ENCODE measurements around the gene GINS1. TPM values are rescaled to one million over a fixed set of nuclear protein-coding genes. Genes with fewer than 3 reads are reported as not detected.

Gene GINS1
- total and polyA plus RNA-seq, 2 experiments from 2014 or later = 32.0 to 65.4 TPM

DNA sequence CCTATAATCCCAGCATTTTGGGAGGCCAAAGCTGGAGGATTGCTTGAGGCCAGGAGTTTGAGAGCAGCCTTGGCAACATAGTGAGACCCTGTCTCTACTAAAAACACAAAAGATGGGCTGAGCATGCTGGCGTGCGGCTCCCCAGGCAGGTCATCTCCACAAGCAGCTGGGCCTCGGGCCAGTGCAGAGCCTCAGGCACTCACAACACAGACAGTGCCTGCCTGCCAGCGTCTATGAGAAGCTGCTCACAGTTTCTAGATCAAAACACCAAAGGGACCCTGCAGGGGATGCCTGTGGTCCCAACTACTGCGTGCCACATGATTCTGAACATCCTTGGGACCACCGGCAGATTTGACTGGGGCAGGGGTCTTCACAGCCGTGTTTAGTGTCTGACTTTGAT is 59.4 kb downstream of the GINS1 start:
- no peak overlapping the region for H2AFZ ChIP-seq
- Mint-ChIP-seq H3K27ac (no peak overlapping the region), H3K4me3 (no peak overlapping the region), H3K36me3 (ENCODE audit: low read depth) (peaks cover 67% of the 10 kb centered on the region), H3K9me3 (no peaks in the 10 kb centered on the region; the same call in 2 of the 3 replicates), H3K4me1 (peaks cover 3% of the 10 kb centered on the region; the same call in 2 of the 3 replicates), H3K27me3 (ENCODE audit: insufficient read depth, low read depth, poor library complexity) (peaks cover 15% of the 10 kb centered on the region)
- no peaks in the 10 kb centered on the region for H3K27me3 ChIP-seq (ENCODE audit: insufficient read depth)
- TF ChIP-seq POLR2AphosphoS5 (IDR thresholded peaks at IDR 0.05; ENCODE audit: low read depth) = no peak
- TF ChIP-seq CREB1 (CRISPR knock-in tag; IDR thresholded peaks at IDR 0.05; ENCODE audit: low read depth) = no peak
- no peak for TF ChIP-seq ZNF114 (CRISPR knock-in tag; IDR thresholded peaks at IDR 0.05)
- no peak for TF ChIP-seq ZNF331 (CRISPR knock-in tag; IDR thresholded peaks at IDR 0.05; ENCODE audit: low read depth)
- no peak for TF ChIP-seq STAT1 (IDR thresholded peaks at IDR 0.05; ENCODE audit: unreplicated experiment)
- no peaks in the 10 kb centered on the region for H3F3A ChIP-seq (replicated peaks; ENCODE audit: low read depth)
- H3K4me3 ChIP-seq = no peak overlapping the region
- H3K27ac ChIP-seq (ENCODE audit: low read depth) = no peak overlapping the region
- no peak for ATAC-seq
- no peaks in the 10 kb centered on the region for H3K4me1 ChIP-seq (ENCODE audit: insufficient read depth)
- H3K9me2 ChIP-seq (ENCODE audit: insufficient read depth) = no peaks in the 10 kb centered on the region
- peaks cover 5% of the 10 kb centered on the region; the same call in 1 of the 2 replicates for H3K36me3 ChIP-seq (ENCODE audit: insufficient read depth)
- no peak for DNase-seq (ENCODE audit: low spot score)
- H3K79me2 ChIP-seq (replicated peaks; ENCODE audit: insufficient read depth) = no peaks in the 10 kb centered on the region
- H3K4me2 ChIP-seq = no peak overlapping the region
- peaks cover 4% of the 10 kb centered on the region; the same call in 1 of the 2 replicates for H4K20me1 ChIP-seq (replicated peaks; ENCODE audit: insufficient read depth)

DNA sequence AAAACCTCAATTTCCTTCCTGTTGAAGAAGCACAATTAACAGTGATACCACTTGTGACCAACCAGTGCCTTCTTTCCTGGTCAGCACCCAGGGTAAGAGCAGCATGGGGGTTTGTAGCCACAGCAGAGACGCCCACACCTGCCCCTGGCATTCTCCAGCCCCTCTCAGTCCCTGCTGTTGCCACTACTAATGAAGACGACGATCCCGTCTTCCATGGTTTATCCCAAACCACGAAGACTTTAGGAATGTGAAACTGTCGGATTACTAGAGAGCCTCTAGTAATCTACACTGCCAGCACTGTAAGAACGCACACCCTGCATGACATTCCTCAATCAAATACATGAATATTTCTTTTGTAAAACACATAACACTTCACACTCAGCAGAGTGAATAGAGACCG is 60.0 kb downstream of the GINS1 start:
- peaks cover 3% of the 10 kb centered on the region; the same call in 2 of the 3 replicates for H3K4me1 Mint-ChIP-seq
- Histone ChIP-seq H3K27me3 (ENCODE audit: insufficient read depth) (no peaks in the 10 kb centered on the region), H4K20me1 (replicated peaks; ENCODE audit: insufficient read depth) (peaks cover 4% of the 10 kb centered on the region; the same call in 1 of the 2 replicates), H3F3A (replicated peaks; ENCODE audit: low read depth) (no peaks in the 10 kb centered on the region), H2AFZ (no peak overlapping the region), H3K4me1 (ENCODE audit: insufficient read depth) (no peaks in the 10 kb centered on the region), H3K4me2 (no peak overlapping the region), H3K9me2 (ENCODE audit: insufficient read depth) (no peaks in the 10 kb centered on the region), H3K27ac (ENCODE audit: low read depth) (no peak overlapping the region; the same call in 1 of the 2 replicates), H3K36me3 (ENCODE audit: insufficient read depth) (peaks cover 5% of the 10 kb centered on the region; the same call in 1 of the 2 replicates), H3K79me2 (replicated peaks; ENCODE audit: insufficient read depth) (no peaks in the 10 kb centered on the region), H3K4me3 (no peak overlapping the region)
- TF ChIP-seq, protein P1, sequence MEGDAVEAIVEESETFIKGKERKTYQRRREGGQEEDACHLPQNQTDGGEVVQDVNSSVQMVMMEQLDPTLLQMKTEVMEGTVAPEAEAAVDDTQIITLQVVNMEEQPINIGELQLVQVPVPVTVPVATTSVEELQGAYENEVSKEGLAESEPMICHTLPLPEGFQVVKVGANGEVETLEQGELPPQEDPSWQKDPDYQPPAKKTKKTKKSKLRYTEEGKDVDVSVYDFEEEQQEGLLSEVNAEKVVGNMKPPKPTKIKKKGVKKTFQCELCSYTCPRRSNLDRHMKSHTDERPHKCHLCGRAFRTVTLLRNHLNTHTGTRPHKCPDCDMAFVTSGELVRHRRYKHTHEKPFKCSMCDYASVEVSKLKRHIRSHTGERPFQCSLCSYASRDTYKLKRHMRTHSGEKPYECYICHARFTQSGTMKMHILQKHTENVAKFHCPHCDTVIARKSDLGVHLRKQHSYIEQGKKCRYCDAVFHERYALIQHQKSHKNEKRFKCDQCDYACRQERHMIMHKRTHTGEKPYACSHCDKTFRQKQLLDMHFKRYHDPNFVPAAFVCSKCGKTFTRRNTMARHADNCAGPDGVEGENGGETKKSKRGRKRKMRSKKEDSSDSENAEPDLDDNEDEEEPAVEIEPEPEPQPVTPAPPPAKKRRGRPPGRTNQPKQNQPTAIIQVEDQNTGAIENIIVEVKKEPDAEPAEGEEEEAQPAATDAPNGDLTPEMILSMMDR (conservative IDR thresholded peaks at IDR 0.05; ENCODE audit: low read depth in 2 of 2) = no peak
- TF ChIP-seq JUNB (IDR thresholded peaks at IDR 0.05; ENCODE audit: unreplicated experiment) (no peak), ZNF331 (CRISPR knock-in tag; IDR thresholded peaks at IDR 0.05; ENCODE audit: low read depth) (no peak), EZH2phosphoT487 (IDR thresholded peaks at IDR 0.05; ENCODE audit: unreplicated experiment) (no peak), POLR2AphosphoS5 (IDR thresholded peaks at IDR 0.05; ENCODE audit: low read depth) (no peak), STAT1 (IDR thresholded peaks at IDR 0.05; ENCODE audit: unreplicated experiment) (no peak), ZNF114 (CRISPR knock-in tag; IDR thresholded peaks at IDR 0.05) (no peak)
- TF ChIP-seq, protein P2, sequence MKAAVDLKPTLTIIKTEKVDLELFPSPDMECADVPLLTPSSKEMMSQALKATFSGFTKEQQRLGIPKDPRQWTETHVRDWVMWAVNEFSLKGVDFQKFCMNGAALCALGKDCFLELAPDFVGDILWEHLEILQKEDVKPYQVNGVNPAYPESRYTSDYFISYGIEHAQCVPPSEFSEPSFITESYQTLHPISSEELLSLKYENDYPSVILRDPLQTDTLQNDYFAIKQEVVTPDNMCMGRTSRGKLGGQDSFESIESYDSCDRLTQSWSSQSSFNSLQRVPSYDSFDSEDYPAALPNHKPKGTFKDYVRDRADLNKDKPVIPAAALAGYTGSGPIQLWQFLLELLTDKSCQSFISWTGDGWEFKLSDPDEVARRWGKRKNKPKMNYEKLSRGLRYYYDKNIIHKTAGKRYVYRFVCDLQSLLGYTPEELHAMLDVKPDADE (IDR thresholded peaks at IDR 0.05) = no peak
- TF ChIP-seq, protein P3, sequence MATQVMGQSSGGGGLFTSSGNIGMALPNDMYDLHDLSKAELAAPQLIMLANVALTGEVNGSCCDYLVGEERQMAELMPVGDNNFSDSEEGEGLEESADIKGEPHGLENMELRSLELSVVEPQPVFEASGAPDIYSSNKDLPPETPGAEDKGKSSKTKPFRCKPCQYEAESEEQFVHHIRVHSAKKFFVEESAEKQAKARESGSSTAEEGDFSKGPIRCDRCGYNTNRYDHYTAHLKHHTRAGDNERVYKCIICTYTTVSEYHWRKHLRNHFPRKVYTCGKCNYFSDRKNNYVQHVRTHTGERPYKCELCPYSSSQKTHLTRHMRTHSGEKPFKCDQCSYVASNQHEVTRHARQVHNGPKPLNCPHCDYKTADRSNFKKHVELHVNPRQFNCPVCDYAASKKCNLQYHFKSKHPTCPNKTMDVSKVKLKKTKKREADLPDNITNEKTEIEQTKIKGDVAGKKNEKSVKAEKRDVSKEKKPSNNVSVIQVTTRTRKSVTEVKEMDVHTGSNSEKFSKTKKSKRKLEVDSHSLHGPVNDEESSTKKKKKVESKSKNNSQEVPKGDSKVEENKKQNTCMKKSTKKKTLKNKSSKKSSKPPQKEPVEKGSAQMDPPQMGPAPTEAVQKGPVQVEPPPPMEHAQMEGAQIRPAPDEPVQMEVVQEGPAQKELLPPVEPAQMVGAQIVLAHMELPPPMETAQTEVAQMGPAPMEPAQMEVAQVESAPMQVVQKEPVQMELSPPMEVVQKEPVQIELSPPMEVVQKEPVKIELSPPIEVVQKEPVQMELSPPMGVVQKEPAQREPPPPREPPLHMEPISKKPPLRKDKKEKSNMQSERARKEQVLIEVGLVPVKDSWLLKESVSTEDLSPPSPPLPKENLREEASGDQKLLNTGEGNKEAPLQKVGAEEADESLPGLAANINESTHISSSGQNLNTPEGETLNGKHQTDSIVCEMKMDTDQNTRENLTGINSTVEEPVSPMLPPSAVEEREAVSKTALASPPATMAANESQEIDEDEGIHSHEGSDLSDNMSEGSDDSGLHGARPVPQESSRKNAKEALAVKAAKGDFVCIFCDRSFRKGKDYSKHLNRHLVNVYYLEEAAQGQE (IDR thresholded peaks at IDR 0.05; ENCODE audit: unreplicated experiment) = no peak
- H3K27ac Mint-ChIP-seq = no peak overlapping the region
- ATAC-seq (no peak), DNase-seq (ENCODE audit: low spot score) (no peak)
- H3K36me3 Mint-ChIP-seq (ENCODE audit: low read depth) = peaks cover 67% of the 10 kb centered on the region
- peaks cover 13% of the 10 kb centered on the region for H3K27me3 Mint-ChIP-seq (ENCODE audit: insufficient read depth, low read depth, poor library complexity)
- H3K4me3 Mint-ChIP-seq = no peak overlapping the region
- H3K9me3 Mint-ChIP-seq = no peaks in the 10 kb centered on the region; the same call in 2 of the 3 replicates
